ENCODE data around the gene IKZF1.

DNA sequence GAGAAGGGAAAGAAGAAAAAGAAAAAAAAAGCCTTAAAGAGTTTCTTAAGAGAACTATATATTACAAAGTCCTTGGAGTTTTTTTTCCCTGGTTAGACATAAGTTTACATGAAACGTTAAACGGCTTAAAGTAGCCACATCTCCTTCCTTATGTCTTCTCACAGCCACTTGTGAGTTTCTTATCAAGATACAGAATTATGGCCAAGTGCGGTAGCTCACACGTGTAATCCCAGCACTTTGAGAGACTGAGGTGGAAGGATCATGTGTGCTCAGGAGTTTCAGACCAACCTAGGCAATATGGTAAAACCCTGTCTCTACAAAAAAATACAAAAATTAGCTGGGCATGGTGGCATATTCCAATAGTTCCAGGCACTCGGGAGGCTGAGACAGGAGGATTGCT is 54.3 kb downstream of the IKZF1 start:
- TF ChIP-seq, protein P1, sequence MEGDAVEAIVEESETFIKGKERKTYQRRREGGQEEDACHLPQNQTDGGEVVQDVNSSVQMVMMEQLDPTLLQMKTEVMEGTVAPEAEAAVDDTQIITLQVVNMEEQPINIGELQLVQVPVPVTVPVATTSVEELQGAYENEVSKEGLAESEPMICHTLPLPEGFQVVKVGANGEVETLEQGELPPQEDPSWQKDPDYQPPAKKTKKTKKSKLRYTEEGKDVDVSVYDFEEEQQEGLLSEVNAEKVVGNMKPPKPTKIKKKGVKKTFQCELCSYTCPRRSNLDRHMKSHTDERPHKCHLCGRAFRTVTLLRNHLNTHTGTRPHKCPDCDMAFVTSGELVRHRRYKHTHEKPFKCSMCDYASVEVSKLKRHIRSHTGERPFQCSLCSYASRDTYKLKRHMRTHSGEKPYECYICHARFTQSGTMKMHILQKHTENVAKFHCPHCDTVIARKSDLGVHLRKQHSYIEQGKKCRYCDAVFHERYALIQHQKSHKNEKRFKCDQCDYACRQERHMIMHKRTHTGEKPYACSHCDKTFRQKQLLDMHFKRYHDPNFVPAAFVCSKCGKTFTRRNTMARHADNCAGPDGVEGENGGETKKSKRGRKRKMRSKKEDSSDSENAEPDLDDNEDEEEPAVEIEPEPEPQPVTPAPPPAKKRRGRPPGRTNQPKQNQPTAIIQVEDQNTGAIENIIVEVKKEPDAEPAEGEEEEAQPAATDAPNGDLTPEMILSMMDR (IDR thresholded peaks at IDR 0.05; ENCODE audit: low read depth, low read length, poor library complexity, severe bottlenecking): no peak
- no peak for TF ChIP-seq EZH2phosphoT487 (IDR thresholded peaks at IDR 0.05; ENCODE audit: borderline replicate concordance, low read length)
